PC-9 (cell line): ENCODE measurements around the gene TXNL4A. TPM values are rescaled to one million over a fixed set of nuclear protein-coding genes. Genes with fewer than 3 reads are reported as not detected.

Experiments
- BruUV-seq: library from RNA; stranded (reverse); fragments of 400-500 nt; replicated peaks from 2 replicates; lab custom pipeline; 2021; lab: Mats Ljungman, UMichigan
- CTCF ChIA-PET: fragments of 300-600 bp; sonication (Branson Sonifier 250); formaldehyde crosslinking; loops from one replicate; lab custom pipeline; 2022; ENCODE audit warnings: antibody characterized with exemption; lab: Charles Lee
- POLR2A ChIA-PET: fragments of 300-600 bp; sonication (Branson Sonifier 250); formaldehyde crosslinking; loops from one replicate; lab custom pipeline; 2022; ENCODE audit warnings: antibody characterized with exemption; ENCODE audit not compliant: unreplicated experiment; lab: Charles Lee
- DNase-seq, 2 experiments: peaks; one replicate each; pipeline versions ENCODE4 v3.0.0 to v3.0.0-alpha.2; 2015 to 2022; ENCODE audit warnings: mixed read lengths in 1 of 2
- H2AFZ ChIP-seq: fragments of 200-600 bp; sonication (generic); 2 replicates; pipeline ENCODE4 v1.8.1; 2017; ENCODE audit warnings: antibody characterized with exemption
- H3F3A ChIP-seq: fragments of 200-600 bp; sonication (generic); 2 replicates; pipeline ENCODE4 v1.8.1; 2017; ENCODE audit warnings: antibody characterized with exemption, mild to moderate bottlenecking, low read depth; ENCODE audit not compliant: insufficient read depth
- H3K27ac ChIP-seq: fragments of 200-600 bp; sonication (generic); 2 replicates; pipeline ENCODE4 v1.6.1; 2016; ENCODE audit warnings: mixed run types
- H3K27me3 ChIP-seq: fragments of 200-600 bp; sonication (generic); 2 replicates; pipeline ENCODE4 v1.6.1; 2016; ENCODE audit warnings: low read depth, mixed run types; ENCODE audit not compliant: insufficient read depth
- H3K36me3 ChIP-seq: fragments of 200-600 bp; sonication (generic); 2 replicates; pipeline ENCODE4 v1.6.1; 2016; ENCODE audit warnings: low read depth, mixed run types
- H3K4me1 ChIP-seq: fragments of 200-600 bp; sonication (generic); replicated peaks from 2 replicates; pipeline ENCODE4 v1.6.1; 2016; ENCODE audit warnings: mixed run types; ENCODE audit not compliant: insufficient read depth
- H3K4me2 ChIP-seq: fragments of 200-600 bp; sonication (generic); 2 replicates; pipeline ENCODE4 v1.6.1; 2017; ENCODE audit warnings: mixed run types
- H3K4me3 ChIP-seq: fragments of 200-600 bp; sonication (generic); 2 replicates; pipeline ENCODE4 v1.6.1; 2016; ENCODE audit warnings: mixed run types
- H3K79me2 ChIP-seq: fragments of 200-600 bp; sonication (generic); 2 replicates; pipeline ENCODE4 v1.6.1; 2017; ENCODE audit warnings: low read depth, mixed run types
- H3K9me2 ChIP-seq: fragments of 200-600 bp; sonication (generic); 2 replicates; pipeline ENCODE4 v1.8.1; 2017; ENCODE audit warnings: mild to moderate bottlenecking; ENCODE audit not compliant: insufficient read depth
- H3K9me3 ChIP-seq: fragments of 200-600 bp; sonication (generic); 2 replicates; pipeline ENCODE4 v1.8.1; 2016; ENCODE audit warnings: low read depth; ENCODE audit not compliant: insufficient read depth
- H4K20me1 ChIP-seq: fragments of 200-600 bp; sonication (generic); 2 replicates; pipeline ENCODE4 v1.8.1; 2017; ENCODE audit not compliant: insufficient read depth
- EZH2 ChIP-seq: fragments of 200-600 bp; sonication (generic); IDR thresholded peaks from 2 replicates; pipeline ENCODE4 v1.8.0; 2017; ENCODE audit warnings: antibody characterized with exemption, low read depth
- intact Hi-C: fragments of 100-400 bp; cut with micrococcal nuclease; formaldehyde crosslinking; loops from one replicate; pipeline ENCODE4 v1.10.0; 2022; ENCODE audit not compliant: unreplicated experiment
- total RNA-seq: library from RNA; stranded (reverse); gene quantifications from 2 replicates; pipeline ENCODE4 v1.2.3, GENCODE V29; 2021
- TF ChIP-seq, protein P1 (sequence below): fragments of 200-600 bp; sonication (generic); conservative IDR thresholded peaks from 2 replicates; pipeline ENCODE4 v1.6.1; 2017; ENCODE audit warnings: mixed run types, antibody characterized with exemption, mild to moderate bottlenecking, moderate library complexity

TXNL4A gene
- total RNA-seq, 1 experiment from 2014 or later, result 106 TPM

DNA sequence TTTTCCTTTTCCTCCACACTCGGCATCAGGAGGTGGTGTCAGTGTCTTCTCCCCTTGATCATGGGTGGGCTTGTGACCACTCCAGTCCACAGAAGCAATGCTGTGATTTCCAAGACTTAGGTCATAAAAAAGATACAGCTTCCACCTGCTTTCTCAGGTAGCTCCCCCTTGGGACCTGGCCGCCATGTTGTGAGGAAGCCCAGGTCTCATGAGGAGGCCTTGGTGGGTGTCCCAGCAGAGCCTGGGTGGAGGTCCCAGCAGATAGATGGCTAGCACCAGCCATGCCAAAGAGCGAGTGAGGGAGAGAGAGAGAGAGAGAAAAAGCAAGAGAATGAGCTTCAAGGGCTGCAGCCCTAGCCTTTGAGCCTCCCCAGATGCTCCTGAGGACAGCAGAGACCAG is 52.9 kb downstream of the TXNL4A start:
- Histone ChIP-seq H4K20me1 (0 out of 2 replicates have a peak, but pooled peaks cover 5% of the 10 kb centered on the region), H3K36me3 (no peaks in the 10 kb centered on the region; the same call in none of the 2 replicates), H3K9me2 (no peaks in the 10 kb centered on the region), H2AFZ (no peak overlapping the region), H3K27me3 (no peaks in the 10 kb centered on the region), H3K9me3 (peaks cover 25% of the 10 kb centered on the region; the same call in 1 of the 2 replicates), H3K4me1 (no peaks in the 10 kb centered on the region), H3K4me2 (no peak overlapping the region), H3K4me3 (no peak overlapping the region), H3K27ac (no peak overlapping the region), H3F3A (no peaks in the 10 kb centered on the region), H3K79me2 (no peaks in the 10 kb centered on the region)
- ChIA-PET POLR2A (no interaction called here), CTCF (no interaction called here)
- TF ChIP-seq EZH2, result no peak
- TF ChIP-seq, protein P1, sequence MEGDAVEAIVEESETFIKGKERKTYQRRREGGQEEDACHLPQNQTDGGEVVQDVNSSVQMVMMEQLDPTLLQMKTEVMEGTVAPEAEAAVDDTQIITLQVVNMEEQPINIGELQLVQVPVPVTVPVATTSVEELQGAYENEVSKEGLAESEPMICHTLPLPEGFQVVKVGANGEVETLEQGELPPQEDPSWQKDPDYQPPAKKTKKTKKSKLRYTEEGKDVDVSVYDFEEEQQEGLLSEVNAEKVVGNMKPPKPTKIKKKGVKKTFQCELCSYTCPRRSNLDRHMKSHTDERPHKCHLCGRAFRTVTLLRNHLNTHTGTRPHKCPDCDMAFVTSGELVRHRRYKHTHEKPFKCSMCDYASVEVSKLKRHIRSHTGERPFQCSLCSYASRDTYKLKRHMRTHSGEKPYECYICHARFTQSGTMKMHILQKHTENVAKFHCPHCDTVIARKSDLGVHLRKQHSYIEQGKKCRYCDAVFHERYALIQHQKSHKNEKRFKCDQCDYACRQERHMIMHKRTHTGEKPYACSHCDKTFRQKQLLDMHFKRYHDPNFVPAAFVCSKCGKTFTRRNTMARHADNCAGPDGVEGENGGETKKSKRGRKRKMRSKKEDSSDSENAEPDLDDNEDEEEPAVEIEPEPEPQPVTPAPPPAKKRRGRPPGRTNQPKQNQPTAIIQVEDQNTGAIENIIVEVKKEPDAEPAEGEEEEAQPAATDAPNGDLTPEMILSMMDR, result no peak
- no TSS peak for BruUV-seq
- DNase-seq, result no peak
- intact Hi-C loops, result no loop called here

DNA sequence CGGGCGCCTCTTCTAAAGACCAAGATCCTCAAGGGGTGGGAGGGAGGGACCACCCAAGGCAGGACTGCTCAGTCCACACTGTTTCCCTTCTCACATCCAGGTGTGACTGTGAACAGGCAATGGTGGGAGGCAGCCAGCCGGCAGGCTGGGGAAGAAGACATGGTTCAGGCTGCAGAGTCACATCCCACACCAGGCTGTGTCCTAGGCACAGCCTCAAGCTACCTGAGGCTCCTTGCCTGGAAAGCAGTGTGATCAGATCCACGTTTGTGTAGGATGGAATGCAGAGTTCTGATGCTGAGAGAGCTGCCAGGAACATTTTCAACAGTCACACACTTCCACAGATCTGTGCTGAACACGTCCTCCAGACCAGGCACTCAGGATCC is 53.3 kb downstream of the TXNL4A start:
- no peaks in the 10 kb centered on the region for H3F3A ChIP-seq
- CTCF ChIA-PET, result no interaction called here
- H3K4me1 ChIP-seq, result no peaks in the 10 kb centered on the region

DNA sequence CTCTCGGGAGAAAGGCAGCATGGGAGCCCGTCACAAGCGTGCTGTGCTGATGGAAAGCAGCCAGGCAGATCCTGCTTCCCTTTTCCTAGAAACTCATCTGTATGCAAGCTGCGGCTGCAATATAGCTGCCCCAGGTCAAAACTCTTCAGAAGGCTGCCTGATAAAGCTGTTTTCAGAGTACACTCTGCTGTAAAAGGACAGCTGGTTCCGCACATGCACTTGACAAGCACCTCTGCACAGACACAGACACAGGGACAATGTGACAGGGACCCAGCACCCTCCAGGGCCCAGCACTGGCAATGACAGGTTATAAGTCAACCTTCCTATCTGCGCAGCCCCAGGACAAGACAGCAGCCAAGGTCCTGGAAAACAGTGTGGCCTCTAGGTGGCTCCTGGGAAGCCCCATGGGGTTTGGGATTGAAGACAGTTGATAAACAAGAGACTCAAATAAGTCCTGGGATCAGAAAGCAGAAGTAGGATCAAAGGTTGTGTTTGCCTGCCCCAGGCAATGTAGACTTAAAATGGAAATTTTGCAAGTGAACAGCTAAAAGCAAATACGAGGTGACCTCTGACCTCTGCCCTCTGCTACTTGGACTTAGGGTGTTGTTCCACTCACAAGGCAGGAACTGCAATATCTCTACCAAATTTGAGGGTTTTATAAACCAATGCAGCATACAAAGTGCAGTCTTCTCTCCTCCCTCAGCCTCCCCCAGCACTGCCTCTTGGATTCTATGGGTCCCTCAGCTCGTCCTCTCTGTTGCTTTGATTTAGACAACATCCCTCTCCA is 53.9 kb downstream of the TXNL4A start:
- no peaks in the 10 kb centered on the region for H3K27me3 ChIP-seq
- H3K36me3 ChIP-seq, result peaks cover 8% of the 10 kb centered on the region
- H3F3A ChIP-seq, result no peaks in the 10 kb centered on the region
- ChIA-PET CTCF (no interaction called here), POLR2A (no interaction called here)
- intact Hi-C loops, result no loop called here
- no peak overlapping the region for H3K27ac ChIP-seq
- H3K4me2 ChIP-seq, result no peak overlapping the region
- no peaks in the 10 kb centered on the region for H3K9me2 ChIP-seq
- H3K79me2 ChIP-seq, result no peaks in the 10 kb centered on the region
- H2AFZ ChIP-seq, result no peak overlapping the region
- no peak for DNase-seq
- BruUV-seq, result no TSS peak
- H3K4me3 ChIP-seq, result no peak overlapping the region
- 0 out of 2 replicates have a peak, but pooled peaks cover 5% of the 10 kb centered on the region for H4K20me1 ChIP-seq
- peaks cover 34% of the 10 kb centered on the region for H3K9me3 ChIP-seq
- TF ChIP-seq, protein P1, result no peak
- TF ChIP-seq EZH2, result no peak
- no peaks in the 10 kb centered on the region for H3K4me1 ChIP-seq

More for the DNA sequence above, 53.3 kb downstream of the TXNL4A start:
- peaks cover 29% of the 10 kb centered on the region; the same call in 1 of the 2 replicates for H3K9me3 ChIP-seq
- no peak for DNase-seq
- H3K27me3 ChIP-seq, result no peaks in the 10 kb centered on the region
- H3K4me3 ChIP-seq, result no peak overlapping the region
- intact Hi-C loops, result no loop called here
- H3K4me2 ChIP-seq, result no peak overlapping the region
- 0 out of 2 replicates have a peak, but pooled peaks cover 5% of the 10 kb centered on the region for H4K20me1 ChIP-seq
- H3K9me2 ChIP-seq, result no peaks in the 10 kb centered on the region
- peaks cover 3% of the 10 kb centered on the region for H3K36me3 ChIP-seq
- TF ChIP-seq, protein P1, result no peak
- TF ChIP-seq EZH2, result no peak
- no peak overlapping the region for H2AFZ ChIP-seq
- H3K79me2 ChIP-seq, result no peaks in the 10 kb centered on the region
- H3K27ac ChIP-seq, result no peak overlapping the region
- POLR2A ChIA-PET, result no interaction called here
- BruUV-seq, result no TSS peak
